NOMO-1 treated with dmso at 0.1 percent for 144 hours (cell line): ENCODE results near the gene NLGN1.

Source experiments
- DNase-seq: peaks from one replicate; lab custom pipeline; 2025; ENCODE audit not compliant: unreplicated experiment; lab: John Stamatoyannopoulos, UW

NLGN1 gene

DNA sequence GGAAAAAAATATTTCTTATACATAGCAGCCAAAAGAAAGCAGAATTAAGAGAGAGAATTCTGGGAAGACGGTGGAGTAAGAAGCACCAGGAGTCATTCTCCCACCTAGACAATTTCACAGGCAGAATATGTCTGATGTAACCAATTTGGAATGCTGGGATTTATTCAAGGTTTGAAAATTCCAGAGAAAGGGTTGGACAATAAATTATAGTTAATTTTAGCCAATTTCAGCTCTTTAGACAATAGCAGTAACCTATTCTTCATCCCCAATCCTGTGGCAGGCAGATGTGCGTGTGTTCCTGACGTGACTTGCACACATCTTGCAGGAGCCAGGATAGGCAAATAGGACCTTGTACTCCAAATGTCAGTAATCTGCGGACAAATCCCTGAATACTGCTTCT is 920.6 kb downstream of the NLGN1 start:
- no peak for DNase-seq

DNA sequence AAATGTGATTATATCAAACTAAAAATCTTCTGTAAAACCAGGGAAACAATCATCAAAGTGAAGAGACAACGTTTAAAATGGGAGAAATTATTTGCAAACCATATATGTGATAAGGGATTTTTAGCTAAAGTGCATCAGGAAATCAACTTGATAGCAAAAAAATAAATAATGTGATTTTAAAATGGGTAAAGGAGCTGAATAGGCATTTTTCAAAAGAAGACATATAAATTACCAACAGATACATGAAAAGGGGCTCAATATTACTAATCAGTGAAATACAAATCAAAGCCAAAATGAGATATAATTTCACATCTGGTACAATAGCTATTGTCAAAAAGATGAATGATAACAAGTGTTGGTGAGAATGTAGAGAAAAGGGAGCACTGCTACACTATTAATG is 924.0 kb downstream of the NLGN1 start:
- no peak for DNase-seq

DNA sequence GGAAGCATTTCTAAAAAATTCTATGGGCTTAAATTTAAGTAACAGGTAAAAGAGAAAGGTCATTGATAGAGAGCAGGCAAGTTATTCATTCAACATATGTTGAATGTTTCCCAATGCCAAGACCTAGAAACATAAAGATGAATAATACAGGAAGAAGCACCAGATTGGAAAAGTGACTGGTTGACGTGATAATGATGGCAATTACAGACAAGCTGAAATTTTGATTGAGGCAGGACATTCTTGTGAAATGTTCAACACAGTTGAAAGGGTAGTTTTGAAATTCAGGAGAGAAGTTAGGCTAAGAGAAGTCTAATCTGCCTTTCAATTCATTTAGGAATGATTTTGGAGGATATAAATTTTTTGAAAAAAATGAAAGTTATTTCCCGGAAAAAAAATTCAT is 925.2 kb downstream of the NLGN1 start:
- DNase-seq, result peak; percentile 88

DNA sequence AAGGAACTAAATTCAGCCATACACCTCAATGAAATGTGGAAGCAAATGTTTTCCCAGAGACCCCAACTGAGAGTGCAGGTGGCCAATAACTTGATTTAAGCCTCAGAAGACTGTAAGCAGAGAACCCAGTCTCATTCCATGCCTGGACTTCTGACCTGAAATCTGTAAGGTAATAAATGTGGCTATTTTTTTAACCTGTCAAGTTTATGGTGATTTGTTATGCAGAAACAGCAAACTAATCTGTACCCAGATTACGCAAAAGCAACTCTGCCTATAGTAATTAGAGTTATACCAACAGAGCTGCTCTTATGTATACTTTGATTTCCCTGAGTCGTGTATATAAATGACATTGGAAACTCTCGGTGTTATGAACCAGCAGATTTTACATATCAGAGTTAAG is 927.6 kb downstream of the NLGN1 start:
- no peak for DNase-seq

DNA sequence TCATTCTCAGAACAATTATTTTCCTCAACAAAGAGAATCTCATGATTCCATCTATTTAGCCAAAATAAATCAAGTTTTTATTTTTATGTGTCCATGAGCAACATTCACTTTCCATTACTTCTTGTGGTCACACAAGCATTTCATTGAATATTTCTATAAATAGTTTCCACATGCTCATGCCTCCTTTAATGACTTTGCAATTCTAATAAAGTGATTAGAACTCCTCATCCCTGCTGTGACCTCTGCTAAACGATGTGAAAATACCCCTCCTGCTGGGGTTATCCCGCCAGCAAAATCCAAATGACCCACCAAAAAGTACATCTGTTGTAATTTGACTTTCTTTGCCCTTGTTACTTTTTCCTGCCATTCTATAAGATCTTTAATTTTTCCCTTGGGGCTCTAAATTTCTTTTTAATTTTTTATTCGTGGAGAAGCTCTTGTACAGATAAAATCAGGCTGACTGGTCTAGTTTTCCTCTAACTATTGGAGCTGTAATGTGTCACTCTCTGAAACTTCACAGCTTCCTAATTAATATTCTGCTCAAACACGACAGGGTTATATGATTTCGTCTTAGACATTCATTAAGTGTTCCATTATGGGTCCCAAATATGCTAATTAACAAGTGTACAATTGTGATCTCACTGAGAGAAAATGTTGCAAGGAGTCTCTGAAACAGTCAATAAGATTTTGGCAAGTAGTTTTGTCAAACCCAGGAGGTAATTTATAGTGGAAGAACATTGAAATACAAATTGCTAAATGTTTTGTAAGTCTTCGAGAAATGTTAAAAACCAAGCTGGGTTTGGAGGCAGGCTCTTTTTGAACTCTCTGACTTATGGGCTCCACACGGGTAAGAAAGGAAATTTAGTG is 928.5 kb downstream of the NLGN1 start:
- no peak for DNase-seq

DNA sequence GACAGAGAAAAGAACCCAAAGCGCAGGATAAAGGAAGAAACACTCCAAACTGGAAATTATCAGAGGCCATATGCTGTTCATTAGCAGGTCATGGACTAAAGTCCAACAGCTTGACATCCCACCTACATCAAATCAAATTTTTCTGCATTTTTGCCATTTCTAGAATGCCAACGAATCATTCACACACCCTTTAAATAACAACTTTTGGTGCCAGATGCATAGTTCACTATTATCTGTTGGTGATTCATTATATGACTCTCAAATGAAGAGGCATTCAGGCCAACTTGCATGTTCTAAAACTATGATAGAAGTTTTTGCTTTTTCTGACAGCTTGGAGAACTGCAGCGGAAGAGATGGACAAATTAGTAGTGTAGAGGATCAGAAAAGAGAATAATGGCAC is 931.8 kb downstream of the NLGN1 start:
- no peak for DNase-seq

DNA sequence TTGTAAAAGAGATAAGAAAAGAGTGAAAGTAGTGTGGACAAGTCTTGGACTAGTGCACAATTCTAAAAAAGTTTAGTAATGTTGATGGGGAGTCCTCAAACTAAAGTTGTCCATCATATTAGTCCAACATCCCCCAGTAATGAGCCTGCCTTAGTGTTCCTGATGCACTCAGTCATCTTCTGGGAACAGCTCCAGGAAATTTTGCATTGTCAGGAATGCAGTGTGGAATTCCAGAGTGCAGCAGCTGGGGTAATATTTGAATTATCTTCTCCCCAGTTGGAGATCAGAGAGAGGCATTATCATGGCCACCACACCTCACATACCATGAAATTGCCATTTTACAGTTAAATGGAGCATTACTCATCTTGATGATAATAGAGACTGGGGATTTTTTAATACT is 932.8 kb downstream of the NLGN1 start:
- DNase-seq, result no peak

DNA sequence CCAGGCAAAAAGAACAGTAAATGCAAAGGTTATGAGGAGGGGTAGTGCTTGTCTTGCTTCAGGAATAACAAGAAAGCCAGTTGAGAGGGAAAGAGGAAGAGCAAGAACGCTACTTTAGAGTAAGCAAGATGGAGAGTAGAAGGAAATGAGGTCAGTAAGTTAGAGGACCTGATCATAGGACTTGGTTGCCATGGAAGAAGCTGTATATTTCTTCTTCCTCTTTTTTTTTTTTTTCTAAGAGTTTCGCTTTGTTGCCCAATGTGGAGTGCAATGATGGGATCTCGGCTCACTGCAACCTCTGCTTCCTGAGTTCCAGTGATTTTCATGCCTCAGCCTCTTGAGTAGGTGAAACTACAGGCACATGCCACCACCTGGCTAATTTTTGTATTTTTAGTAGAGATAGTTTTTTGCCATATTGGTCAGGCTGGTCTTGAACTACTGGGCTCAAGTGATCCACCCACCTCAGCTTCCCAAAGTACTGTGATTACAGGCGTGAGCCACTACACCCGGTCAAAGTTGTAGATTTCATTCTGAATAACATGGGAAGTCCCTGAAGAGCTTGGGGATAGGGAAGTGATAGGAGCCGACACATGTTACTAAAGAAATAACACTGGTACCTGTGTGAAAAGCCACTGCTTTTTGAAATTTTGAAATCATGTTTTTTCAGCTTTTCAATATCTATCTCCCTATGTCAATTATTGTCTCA is 933.7 kb downstream of the NLGN1 start:
- DNase-seq, result peak; percentile 89

DNA sequence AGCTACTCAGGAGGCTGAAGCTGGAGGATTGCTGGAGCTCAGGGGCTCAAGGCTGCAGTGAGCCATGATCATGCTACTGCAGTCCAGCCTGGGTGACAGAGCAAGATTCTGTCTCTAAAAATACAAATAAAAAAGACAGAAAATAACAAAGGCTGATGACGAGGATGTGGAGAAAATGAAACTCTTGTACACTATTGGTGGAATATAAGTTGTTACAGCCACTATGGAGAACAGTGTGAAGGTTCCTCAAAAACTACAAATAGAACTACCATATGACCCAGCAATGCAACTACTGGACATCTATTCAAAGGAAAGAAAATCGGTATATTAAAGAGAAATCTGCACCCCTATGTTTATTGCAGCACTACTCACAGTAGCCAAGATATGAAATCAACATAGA is 934.8 kb downstream of the NLGN1 start:
- no peak for DNase-seq

DNA sequence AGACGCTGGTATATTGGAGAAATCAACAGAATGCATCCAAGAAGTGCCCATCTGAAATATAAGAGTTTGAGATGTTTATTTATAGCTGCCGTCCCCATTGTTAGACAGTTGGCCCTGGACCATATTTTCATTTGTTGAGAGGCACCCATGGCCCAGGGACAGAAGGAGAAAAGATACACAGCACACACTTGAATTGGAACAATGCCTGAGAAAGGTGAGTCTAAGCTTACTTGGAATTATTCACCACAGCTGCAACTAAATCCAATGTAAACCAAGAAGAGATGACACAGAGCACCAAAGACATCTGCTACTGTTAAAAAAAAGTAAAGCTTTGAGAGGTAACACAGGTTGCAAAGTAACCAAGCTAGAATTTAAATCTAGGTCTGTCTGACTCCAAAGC is 936.1 kb downstream of the NLGN1 start:
- no peak for DNase-seq

DNA sequence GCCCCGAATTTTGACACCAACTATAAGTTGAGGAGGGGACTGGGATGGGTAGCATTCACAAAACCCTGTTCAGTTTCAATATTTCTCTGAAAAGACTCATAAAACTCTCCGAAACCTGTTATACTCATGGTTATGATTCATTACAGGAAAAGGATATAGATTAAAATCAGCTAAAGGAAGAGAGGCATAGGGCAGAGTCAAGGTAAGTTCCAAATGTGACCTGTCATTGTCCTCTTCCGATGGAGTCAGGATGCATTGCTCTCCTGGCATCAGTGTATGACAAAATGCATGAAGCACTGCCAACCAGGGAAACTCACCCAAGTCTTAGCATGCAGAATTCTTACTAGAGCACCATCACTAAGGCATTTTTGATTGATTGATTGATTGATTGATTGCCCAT is 936.6 kb downstream of the NLGN1 start:
- DNase-seq, result no peak

DNA sequence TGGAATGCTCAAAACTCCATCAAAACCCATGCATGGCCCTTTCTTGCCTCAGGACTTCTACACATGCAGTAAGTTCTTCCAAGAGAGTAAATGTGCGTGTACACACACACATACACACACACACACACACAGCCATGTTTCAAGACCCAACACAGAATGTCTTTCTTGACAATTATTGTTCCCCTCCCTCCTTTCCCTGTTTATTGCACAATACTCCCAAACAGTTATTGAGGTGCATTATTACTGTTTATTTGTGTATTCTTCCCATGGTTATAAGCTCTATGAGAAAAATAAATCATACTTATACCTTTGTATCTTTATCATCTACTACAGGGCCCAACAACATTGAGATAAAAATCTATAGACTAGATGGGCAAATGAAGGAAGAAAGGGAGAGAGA is 937.8 kb downstream of the NLGN1 start:
- no peak for DNase-seq

DNA sequence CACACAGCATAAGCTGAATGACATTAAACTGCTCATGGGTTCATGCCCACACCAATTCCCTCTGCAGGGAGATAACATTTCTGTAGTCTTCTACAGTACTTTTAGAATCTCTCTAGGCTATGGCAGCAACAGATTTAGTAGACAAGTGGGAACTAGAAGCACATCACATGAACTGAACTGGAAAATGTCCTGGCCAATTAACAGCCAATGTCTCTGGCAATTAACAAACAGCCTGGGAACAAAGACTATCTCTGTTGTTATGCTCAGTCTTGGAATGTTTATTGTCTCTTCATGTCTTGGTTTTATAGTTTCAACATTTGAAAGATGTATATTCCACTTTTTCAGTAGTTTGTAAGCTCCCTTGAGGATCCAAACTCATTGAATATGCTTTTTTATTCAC is 938.4 kb downstream of the NLGN1 start:
- no peak for DNase-seq
